ENCODE data around the gene SLC35F5.

Gene SLC35F5

GRCh38 chr2:113672326-113672932 is 84.0 kb downstream of the SLC35F5 start:
- TF ChIP-seq NFIC (IDR thresholded peaks at IDR 0.05) (no peak), TCF12 (IDR thresholded peaks at IDR 0.05; ENCODE audit: low read depth) (no peak), ZBTB7A (IDR thresholded peaks at IDR 0.05; ENCODE audit: low read depth) (no peak), CEBPB (IDR thresholded peaks at IDR 0.05) (no peak), EGR1 (IDR thresholded peaks at IDR 0.05) (no peak), YY1 (IDR thresholded peaks at IDR 0.05; ENCODE audit: low read depth) (no peak), TEAD4 (IDR thresholded peaks at IDR 0.05) (no peak), CREB1 (IDR thresholded peaks at IDR 0.05; ENCODE audit: low read depth) (no peak), USF1 (IDR thresholded peaks at IDR 0.05) (no peak), REST (IDR thresholded peaks at IDR 0.05; ENCODE audit: low read depth) (no peak), RAD21 (IDR thresholded peaks at IDR 0.05; ENCODE audit: low read depth) (no peak), MAX (IDR thresholded peaks at IDR 0.05) (no peak), EP300 (IDR thresholded peaks at IDR 0.05; ENCODE audit: borderline replicate concordance) (no peak), TAF1 (IDR thresholded peaks at IDR 0.05; ENCODE audit: low read depth) (no peak), FOXM1 (IDR thresholded peaks at IDR 0.05; ENCODE audit: borderline replicate concordance, low read depth) (no peak)

All from Ishikawa (cell line).